ENCODE measurements around the gene GPRIN1. TPM values are rescaled to one million over a fixed set of nuclear protein-coding genes. Genes with fewer than 3 reads are reported as not detected.
A peak's percentile ranks its signal among the peaks of the same experiment; 100 is the strongest.

GPRIN1 gene
- total RNA-seq, 3 donors from 2014 or later = 1.6 to 2.4 (median 1.6) TPM

- no peaks in the 10 kb centered on the region for H3K9me3 ChIP-seq
- DNase-seq = no peak
- intact Hi-C loops (cut with DNase I, micrococcal nuclease) = no loop called here
- H3K4me3 ChIP-seq = no peak overlapping the region
- H3K4me1 ChIP-seq (ENCODE audit: low read depth) = peaks cover 13% of the 10 kb centered on the region
- no peaks in the 10 kb centered on the region for H3K36me3 ChIP-seq (ENCODE audit: low read depth)
- TF ChIP-seq, protein P1, sequence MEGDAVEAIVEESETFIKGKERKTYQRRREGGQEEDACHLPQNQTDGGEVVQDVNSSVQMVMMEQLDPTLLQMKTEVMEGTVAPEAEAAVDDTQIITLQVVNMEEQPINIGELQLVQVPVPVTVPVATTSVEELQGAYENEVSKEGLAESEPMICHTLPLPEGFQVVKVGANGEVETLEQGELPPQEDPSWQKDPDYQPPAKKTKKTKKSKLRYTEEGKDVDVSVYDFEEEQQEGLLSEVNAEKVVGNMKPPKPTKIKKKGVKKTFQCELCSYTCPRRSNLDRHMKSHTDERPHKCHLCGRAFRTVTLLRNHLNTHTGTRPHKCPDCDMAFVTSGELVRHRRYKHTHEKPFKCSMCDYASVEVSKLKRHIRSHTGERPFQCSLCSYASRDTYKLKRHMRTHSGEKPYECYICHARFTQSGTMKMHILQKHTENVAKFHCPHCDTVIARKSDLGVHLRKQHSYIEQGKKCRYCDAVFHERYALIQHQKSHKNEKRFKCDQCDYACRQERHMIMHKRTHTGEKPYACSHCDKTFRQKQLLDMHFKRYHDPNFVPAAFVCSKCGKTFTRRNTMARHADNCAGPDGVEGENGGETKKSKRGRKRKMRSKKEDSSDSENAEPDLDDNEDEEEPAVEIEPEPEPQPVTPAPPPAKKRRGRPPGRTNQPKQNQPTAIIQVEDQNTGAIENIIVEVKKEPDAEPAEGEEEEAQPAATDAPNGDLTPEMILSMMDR (IDR thresholded peaks at IDR 0.05) = no peak
- ATAC-seq = no peak
Measured at GRCh38 chr5:176648474-176649194, 38.7 kb upstream of the GPRIN1 start.

DNA sequence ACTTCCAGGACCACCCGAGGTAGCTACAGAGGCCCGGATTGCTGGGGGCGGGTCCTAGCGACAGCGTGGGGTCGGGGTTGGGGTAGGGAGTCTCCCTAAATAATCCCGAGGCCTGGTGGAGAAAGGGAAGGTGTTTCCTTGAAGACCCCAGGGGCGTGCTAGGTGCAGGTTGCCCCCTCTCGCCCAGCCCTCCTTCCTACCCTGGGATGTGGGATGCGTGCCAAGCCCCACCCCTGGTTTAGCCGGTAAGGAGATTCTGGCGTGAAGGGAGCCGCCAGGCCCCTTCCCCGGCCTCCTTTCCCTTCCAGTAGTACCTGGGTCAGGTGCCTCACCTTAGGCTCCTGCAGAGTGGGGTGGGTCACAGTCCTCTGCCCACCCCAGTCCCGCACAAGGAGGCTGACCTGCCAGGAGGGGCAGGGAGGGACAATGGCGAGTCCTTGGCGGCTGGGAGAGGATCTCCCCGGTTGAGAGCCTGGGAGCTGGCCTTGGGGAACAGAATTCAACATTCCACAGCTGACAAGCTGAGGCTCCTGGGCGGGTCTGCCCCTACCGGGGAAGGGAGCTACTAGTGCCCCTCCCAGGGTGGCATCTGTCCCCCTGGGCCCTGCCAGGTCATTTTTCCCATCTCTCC, 38.0 kb upstream of the GPRIN1 start:
- Histone ChIP-seq H3K36me3 (ENCODE audit: low read depth) (no peaks in the 10 kb centered on the region), H3K9me3 (no peaks in the 10 kb centered on the region), H3K4me1 (ENCODE audit: low read depth) (peaks cover 13% of the 10 kb centered on the region), H3K4me3 (peak overlapping the region; percentile 54)
- ATAC-seq = peak; percentile 15
- TF ChIP-seq, protein P1 (IDR thresholded peaks at IDR 0.05) = no peak
- intact Hi-C loops (cut with DNase I, micrococcal nuclease) = no loop called here
- DNase-seq = peak; percentile 82 to 84 (median 84)

DNA sequence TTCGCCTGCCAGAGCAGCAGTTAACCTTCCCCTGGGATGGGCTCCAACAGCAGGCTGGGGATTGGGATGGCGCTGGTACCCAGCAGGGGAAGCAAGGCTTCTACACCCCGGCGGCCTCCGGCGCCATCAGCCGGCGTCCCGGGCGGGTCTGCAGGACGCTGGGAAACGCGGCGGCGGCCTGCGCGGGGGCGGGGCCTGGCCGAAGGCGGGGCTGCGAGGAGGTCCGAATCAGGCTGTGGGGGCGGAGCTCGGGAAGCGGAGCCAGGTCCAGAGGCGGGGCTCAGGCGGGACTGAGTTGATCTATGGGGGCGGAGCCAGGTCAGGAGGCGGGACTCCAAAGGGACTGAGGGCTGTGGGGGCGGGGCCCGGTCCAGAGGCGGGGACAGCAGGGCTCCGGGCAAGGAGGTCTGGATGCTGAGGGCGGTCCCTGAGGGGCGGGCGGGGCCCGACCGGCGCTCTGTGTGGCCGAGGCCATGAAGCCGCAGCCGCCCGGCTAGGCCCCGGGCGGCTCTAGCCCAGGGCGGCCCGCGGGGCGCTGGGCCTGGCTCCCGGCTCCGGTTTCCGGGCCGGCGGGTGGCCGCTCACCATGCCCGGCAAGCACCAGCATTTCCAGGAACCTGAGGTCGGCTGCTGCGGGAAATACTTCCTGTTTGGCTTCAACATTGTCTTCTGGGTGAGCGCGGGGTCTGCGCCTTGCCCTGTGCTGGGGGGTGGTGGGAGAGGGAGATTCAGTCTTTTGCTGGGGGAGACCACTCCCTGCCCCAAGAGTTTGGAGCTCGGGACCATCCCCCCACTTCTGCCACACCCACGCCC, 37.3 kb upstream of the GPRIN1 start, which contains the start of gene TSPAN17:
TSPAN17 (plus strand) TSS at position 455 of the 813 bp plus-strand sequence; CDS start at position 587, 132 bp downstream.
- DNase-seq (peak; percentile 100), ATAC-seq (peak; percentile 97)
- peak within 1 kb of the TSS; percentile 54 for H3K4me3 ChIP-seq
- H3K4me1 ChIP-seq (ENCODE audit: low read depth) = peaks cover 13% of the 10 kb centered on the region
- intact Hi-C loops (cut with DNase I, micrococcal nuclease) = no loop called here
- H3K9me3 ChIP-seq = no peaks in the 10 kb centered on the region
- H3K36me3 ChIP-seq (ENCODE audit: low read depth) = no peaks in the 10 kb centered on the region
- TF ChIP-seq, protein P1 (IDR thresholded peaks at IDR 0.05) = peak; percentile 6

DNA sequence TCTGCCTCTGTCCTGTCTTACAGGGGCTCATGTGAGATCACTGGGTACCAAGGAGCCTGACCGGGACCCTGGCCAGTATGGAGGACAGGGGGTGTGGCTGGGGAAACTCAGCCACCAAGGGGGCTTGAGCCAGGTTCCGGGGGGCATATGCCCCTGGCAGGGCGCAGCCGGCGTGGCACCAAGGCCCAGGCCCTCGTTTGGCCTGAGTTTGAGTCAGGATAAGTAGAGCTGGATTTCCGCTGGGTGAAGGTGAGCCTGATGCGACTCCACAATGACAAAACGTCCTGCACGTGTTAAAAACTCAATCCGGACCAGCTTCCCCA, 36.7 kb upstream of the GPRIN1 start:
- Histone ChIP-seq H3K4me3 (peak overlapping the region; percentile 54), H3K4me1 (ENCODE audit: low read depth) (peaks cover 13% of the 10 kb centered on the region), H3K36me3 (ENCODE audit: low read depth) (no peaks in the 10 kb centered on the region), H3K9me3 (no peaks in the 10 kb centered on the region)
- ATAC-seq (no peak), DNase-seq (peak in 1 of 3 donors; percentile 70)
- TF ChIP-seq, protein P1 (IDR thresholded peaks at IDR 0.05) = no peak
- intact Hi-C loops (cut with DNase I, micrococcal nuclease) = no loop called here

DNA sequence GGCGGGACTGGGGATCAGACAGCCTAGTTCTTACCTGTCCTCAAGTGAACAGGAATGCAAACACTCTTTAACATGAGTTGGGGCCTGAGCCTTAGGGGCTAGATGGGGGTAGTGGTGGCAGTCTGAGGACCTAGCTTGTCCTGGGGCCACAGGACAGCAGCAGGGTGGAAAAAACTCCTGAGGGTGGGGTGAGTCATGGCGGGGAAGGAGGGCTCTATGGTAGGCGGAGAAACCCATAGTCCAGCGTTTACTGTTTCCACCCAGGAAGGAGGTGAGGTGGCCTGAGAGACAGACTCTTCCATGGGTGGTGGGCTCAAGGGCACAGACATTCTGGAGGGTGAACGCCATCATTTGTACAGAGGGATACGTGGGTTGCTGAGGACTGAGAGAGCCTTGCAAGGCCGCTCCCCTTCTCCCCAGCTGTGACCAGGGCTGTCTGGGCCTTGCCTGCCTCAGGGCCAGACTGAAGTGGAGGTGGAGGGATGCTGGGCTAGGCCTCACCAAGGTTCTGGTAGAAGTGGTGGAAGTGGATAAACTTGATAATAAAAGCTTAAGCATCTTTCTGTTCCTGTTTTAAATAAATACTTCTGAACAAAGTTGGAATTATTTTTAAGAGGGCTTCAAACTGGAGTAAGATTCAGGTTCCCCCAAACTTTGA, 36.2 kb upstream of the GPRIN1 start:
- no peak for ATAC-seq
- TF ChIP-seq, protein P1 (IDR thresholded peaks at IDR 0.05) = no peak
- DNase-seq = no peak
- Histone ChIP-seq H3K9me3 (no peaks in the 10 kb centered on the region), H3K4me1 (ENCODE audit: low read depth) (peaks cover 13% of the 10 kb centered on the region), H3K36me3 (ENCODE audit: low read depth) (no peaks in the 10 kb centered on the region), H3K4me3 (no peak overlapping the region)
- intact Hi-C loops (cut with DNase I, micrococcal nuclease) = no loop called here

Measured in mucosa of descending colon (tissue), 3 donors.